RWPE2 (cell line): ENCODE data around the gene CDK14.

ENCODE experiments used
- ATAC-seq: fragments of 200-7000 bp; cut with Tn5 transposase; 3 replicates; pipeline ENCODE4 v1.9.1; 2021; ENCODE audit warnings: low read depth
- DNase-seq: peaks from one replicate; pipeline ENCODE4 v3.0.0-alpha.2; 2020; ENCODE audit warnings: low spot score
- H3K27ac ChIP-seq: fragments of 450-650 bp; 2 replicates; pipeline ENCODE4 v1.5.1; 2017; ENCODE audit warnings: mild to moderate bottlenecking; ENCODE audit not compliant: poor library complexity, severe bottlenecking
- H3K27me3 ChIP-seq: fragments of 250-450 bp; sonication (Bioruptor Pico); 2 replicates; pipeline ENCODE4 v1.5.1; 2021; ENCODE audit warnings: mild to moderate bottlenecking, moderate library complexity; ENCODE audit not compliant: insufficient read depth, poor library complexity, severe bottlenecking
- H3K36me3 ChIP-seq: fragments of 250-450 bp; sonication (Bioruptor Pico); 2 replicates; pipeline ENCODE4 v1.5.1; 2020; ENCODE audit warnings: low read depth, mild to moderate bottlenecking, moderate library complexity
- H3K4me1 ChIP-seq: fragments of 250-450 bp; sonication (Bioruptor Pico); 2 replicates; pipeline ENCODE4 v1.5.1; 2021; ENCODE audit warnings: mild to moderate bottlenecking, moderate library complexity; ENCODE audit not compliant: insufficient read depth, poor library complexity, severe bottlenecking
- H3K4me3 ChIP-seq: fragments of 250-450 bp; sonication (Bioruptor Pico); 2 replicates; pipeline ENCODE4 v1.5.1; 2021; ENCODE audit warnings: mild to moderate bottlenecking, moderate library complexity; ENCODE audit not compliant: severe bottlenecking
- H3K9me3 ChIP-seq: fragments of 250-450 bp; sonication (Bioruptor Pico); 2 replicates; pipeline ENCODE4 v1.5.1; 2021; ENCODE audit warnings: mild to moderate bottlenecking, moderate library complexity; ENCODE audit not compliant: severe bottlenecking
- CTCF ChIP-seq: fragments of 450-650 bp; IDR thresholded peaks from one replicate; pipeline ENCODE4 v1.5.1; 2017; ENCODE audit warnings: mild to moderate bottlenecking, moderate library complexity; ENCODE audit not compliant: poor library complexity, severe bottlenecking

The CDK14 gene

GRCh38 chr7:91109200-91109599 is 513.1 kb downstream of the CDK14 start:
- H3K27me3 ChIP-seq: no peaks in the 10 kb centered on the region
- TF ChIP-seq CTCF: no peak
- H3K27ac ChIP-seq: no peak overlapping the region
- no peaks in the 10 kb centered on the region for H3K9me3 ChIP-seq
- H3K4me3 ChIP-seq: no peak overlapping the region
- no peaks in the 10 kb centered on the region for H3K4me1 ChIP-seq
- DNase-seq (no peak), ATAC-seq (no peak)
- H3K36me3 ChIP-seq: peaks cover 15% of the 10 kb centered on the region

GRCh38 chr7:91112902-91113341 is 516.8 kb downstream of the CDK14 start:
- no peak overlapping the region for H3K4me3 ChIP-seq
- no peak overlapping the region for H3K27ac ChIP-seq
- no peaks in the 10 kb centered on the region for H3K27me3 ChIP-seq
- peaks cover 15% of the 10 kb centered on the region for H3K36me3 ChIP-seq
- H3K9me3 ChIP-seq: no peaks in the 10 kb centered on the region
- no peaks in the 10 kb centered on the region for H3K4me1 ChIP-seq
- no peak for ATAC-seq
- no peak for DNase-seq
- no peak for TF ChIP-seq CTCF

- Histone ChIP-seq H3K4me3 (no peak overlapping the region), H3K27me3 (no peaks in the 10 kb centered on the region)
- no peak for ATAC-seq
Measured at GRCh38 chr7:91114232-91114631, 518.1 kb downstream of the CDK14 start.

GRCh38 chr7:91126762-91127161 is 530.6 kb downstream of the CDK14 start:
- DNase-seq (no peak), ATAC-seq (no peak)
- TF ChIP-seq CTCF: no peak
- Histone ChIP-seq H3K4me3 (no peak overlapping the region), H3K9me3 (no peaks in the 10 kb centered on the region), H3K36me3 (no peaks in the 10 kb centered on the region), H3K27me3 (no peaks in the 10 kb centered on the region), H3K4me1 (no peaks in the 10 kb centered on the region), H3K27ac (no peak overlapping the region)

More at GRCh38 chr7:91114232-91114631, 518.1 kb downstream of the CDK14 start:
- no peak for TF ChIP-seq CTCF
- Histone ChIP-seq H3K27ac (no peak overlapping the region), H3K36me3 (peaks cover 19% of the 10 kb centered on the region), H3K9me3 (no peaks in the 10 kb centered on the region), H3K4me1 (no peaks in the 10 kb centered on the region)
- DNase-seq: no peak

GRCh38 chr7:91127325-91127724 is 531.2 kb downstream of the CDK14 start:
- no peak overlapping the region for H3K27ac ChIP-seq

More at GRCh38 chr7:91127325-91127724, 531.2 kb downstream of the CDK14 start:
- H3K4me1 ChIP-seq: no peaks in the 10 kb centered on the region
- ATAC-seq (no peak), DNase-seq (no peak)
- H3K27me3 ChIP-seq: no peaks in the 10 kb centered on the region
- no peaks in the 10 kb centered on the region for H3K9me3 ChIP-seq
- no peak overlapping the region for H3K4me3 ChIP-seq
- no peak for TF ChIP-seq CTCF
- H3K36me3 ChIP-seq: no peaks in the 10 kb centered on the region
